Measurements from ENCODE around the gene CDC42EP1. TPM values are rescaled to one million over a fixed set of nuclear protein-coding genes. Genes with fewer than 3 reads are reported as not detected.

CDC42EP1 gene
- total RNA-seq, 1 donor = 35.5 TPM

DNA sequence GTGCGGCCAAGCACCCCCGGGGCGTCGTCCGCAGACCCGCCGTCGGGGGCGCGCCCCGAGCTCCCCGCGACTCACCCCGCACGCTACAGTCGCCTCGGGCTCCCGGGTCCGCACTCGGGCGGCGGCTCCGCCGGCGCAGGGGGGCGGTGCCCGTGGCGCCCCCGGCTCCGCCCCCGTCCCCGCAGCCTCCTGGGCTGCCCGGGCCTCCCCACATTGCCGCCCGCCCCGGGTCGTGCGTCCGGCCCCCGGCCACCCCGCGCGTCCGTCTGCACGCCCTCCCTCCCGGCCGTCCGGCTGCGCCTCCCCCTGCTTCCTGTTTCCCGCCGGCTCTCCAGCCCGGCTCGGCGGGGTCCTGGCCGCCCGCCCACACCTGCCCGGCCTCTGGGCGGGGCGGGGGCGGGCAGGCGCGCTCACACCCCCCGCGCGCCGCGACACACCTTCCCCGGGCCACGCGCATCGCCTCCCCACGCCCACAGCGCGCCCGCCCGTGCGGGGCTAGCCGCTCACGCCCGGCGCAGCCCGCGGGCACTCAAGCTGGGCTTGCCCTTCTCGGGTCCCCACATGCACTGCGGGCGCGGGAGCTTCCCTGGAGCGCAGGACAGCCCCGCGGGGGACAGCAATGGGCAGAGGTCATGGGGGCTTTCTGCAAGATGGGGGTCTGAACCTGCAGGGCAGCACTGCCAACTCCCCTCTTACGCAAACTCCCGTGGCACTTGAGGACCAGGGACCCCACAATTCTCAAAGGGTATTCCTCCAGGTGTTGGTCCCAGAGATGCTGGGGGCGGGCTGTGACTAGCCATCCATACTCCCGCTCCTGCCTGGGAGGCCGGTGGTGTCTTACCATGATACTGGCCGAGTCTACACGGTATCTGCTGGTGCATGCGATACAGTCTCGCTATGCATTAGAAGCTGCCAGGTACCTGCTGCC lies 40.7 kb upstream of the CDC42EP1 start, which contains the start of gene CARD10:
TSS of gene CARD10 (minus strand) at position 148 of the 928 bp plus-strand sequence. CDS start 215 bp downstream, outside the sequence.
- peak within 1 kb of the TSS; percentile 81 for H3K4me3 ChIP-seq (ENCODE audit: insufficient read depth, low read length)
- peak within 1 kb of the TSS; percentile 70 for H2AFZ ChIP-seq (ENCODE audit: low read length)
- DNase-seq (ENCODE audit: insufficient read length, low spot score, missing footprints) = peak; percentile 95
- H3K79me2 ChIP-seq (ENCODE audit: insufficient read depth, low read length) = peaks cover 18% of the 10 kb centered on the region
- no peaks in the 10 kb centered on the region for H3K27me3 ChIP-seq (ENCODE audit: insufficient read depth, low read length)
- H3K27ac ChIP-seq (ENCODE audit: low read depth, low read length) = peak within 1 kb of the TSS; percentile 41
- TF ChIP-seq CTCF (IDR thresholded peaks at IDR 0.05; ENCODE audit: extremely low read depth, low read depth, low read length) = no peak
- H3K4me2 ChIP-seq (ENCODE audit: insufficient read depth, low read length) = peak within 1 kb of the TSS; percentile 87
- no peaks in the 10 kb centered on the region for H3K9me3 ChIP-seq (ENCODE audit: low read depth, low read length)
- peaks cover 4% of the 10 kb centered on the region for H4K20me1 ChIP-seq (ENCODE audit: insufficient read depth, low read length)
- peaks cover 20% of the 10 kb centered on the region for H3K36me3 ChIP-seq (ENCODE audit: insufficient read depth, low read length)
- H3K4me1 ChIP-seq (ENCODE audit: insufficient read depth, low read length) = peaks cover 6% of the 10 kb centered on the region

GRCh38 chr22:37520776-37521191 lies 39.5 kb upstream of the CDC42EP1 start:
- TF ChIP-seq CTCF (IDR thresholded peaks at IDR 0.05; ENCODE audit: extremely low read depth, low read depth, low read length) = no peak
- Histone ChIP-seq H3K27ac (ENCODE audit: low read depth, low read length) (no peak overlapping the region), H3K36me3 (ENCODE audit: insufficient read depth, low read length) (peaks cover 9% of the 10 kb centered on the region), H3K4me2 (ENCODE audit: insufficient read depth, low read length) (no peak overlapping the region), H3K9me3 (ENCODE audit: low read depth, low read length) (no peaks in the 10 kb centered on the region), H3K79me2 (ENCODE audit: insufficient read depth, low read length) (peaks cover 18% of the 10 kb centered on the region), H3K4me1 (ENCODE audit: insufficient read depth, low read length) (peaks cover 18% of the 10 kb centered on the region), H3K27me3 (ENCODE audit: insufficient read depth, low read length) (no peaks in the 10 kb centered on the region), H2AFZ (ENCODE audit: low read length) (no peak overlapping the region), H3K4me3 (ENCODE audit: insufficient read depth, low read length) (no peak overlapping the region), H4K20me1 (ENCODE audit: insufficient read depth, low read length) (no peaks in the 10 kb centered on the region)
- DNase-seq (ENCODE audit: insufficient read length, low spot score, missing footprints) = peak; percentile 82

GRCh38 chr22:37521236-37521739 lies 39.0 kb upstream of the CDC42EP1 start:
- H3K9me3 ChIP-seq (ENCODE audit: low read depth, low read length) = no peaks in the 10 kb centered on the region
- H3K4me3 ChIP-seq (ENCODE audit: insufficient read depth, low read length) = no peak overlapping the region
- H3K27me3 ChIP-seq (ENCODE audit: insufficient read depth, low read length) = no peaks in the 10 kb centered on the region
- no peaks in the 10 kb centered on the region for H4K20me1 ChIP-seq (ENCODE audit: insufficient read depth, low read length)
- no peak for TF ChIP-seq CTCF (IDR thresholded peaks at IDR 0.05; ENCODE audit: extremely low read depth, low read depth, low read length)
- peak; percentile 31 for DNase-seq (ENCODE audit: insufficient read length, low spot score, missing footprints)
- H3K79me2 ChIP-seq (ENCODE audit: insufficient read depth, low read length) = peaks cover 18% of the 10 kb centered on the region
- no peak overlapping the region for H3K4me2 ChIP-seq (ENCODE audit: insufficient read depth, low read length)
- peaks cover 5% of the 10 kb centered on the region for H3K36me3 ChIP-seq (ENCODE audit: insufficient read depth, low read length)
- no peak overlapping the region for H3K27ac ChIP-seq (ENCODE audit: low read depth, low read length)
- H2AFZ ChIP-seq (ENCODE audit: low read length) = no peak overlapping the region
- H3K4me1 ChIP-seq (ENCODE audit: insufficient read depth, low read length) = peaks cover 23% of the 10 kb centered on the region

DNA sequence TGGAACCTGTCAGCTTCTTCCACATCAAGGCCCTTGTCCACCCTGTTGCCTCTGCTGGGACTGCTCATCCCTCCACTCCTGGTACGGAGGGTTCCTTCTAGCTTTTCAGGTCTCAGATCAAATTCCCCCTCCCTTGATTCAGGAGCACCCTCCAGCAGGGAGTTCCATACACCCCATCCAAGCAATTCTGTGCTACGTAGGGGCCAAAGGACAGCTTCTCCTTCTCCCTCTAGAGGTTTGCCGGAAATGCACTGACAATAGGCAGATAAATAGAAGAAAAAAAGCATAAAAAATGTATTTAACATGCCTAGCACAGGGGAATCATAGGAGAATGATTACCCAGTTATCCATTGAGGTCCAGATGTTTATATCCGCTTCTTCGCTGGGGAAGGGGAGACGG lies 37.8 kb upstream of the CDC42EP1 start:
- Histone ChIP-seq H3K27ac (ENCODE audit: low read depth, low read length) (no peak overlapping the region), H3K36me3 (ENCODE audit: insufficient read depth, low read length) (no peaks in the 10 kb centered on the region), H3K27me3 (ENCODE audit: insufficient read depth, low read length) (no peaks in the 10 kb centered on the region), H3K9me3 (ENCODE audit: low read depth, low read length) (no peaks in the 10 kb centered on the region), H3K4me2 (ENCODE audit: insufficient read depth, low read length) (no peak overlapping the region), H3K4me1 (ENCODE audit: insufficient read depth, low read length) (peaks cover 34% of the 10 kb centered on the region), H4K20me1 (ENCODE audit: insufficient read depth, low read length) (no peaks in the 10 kb centered on the region), H2AFZ (ENCODE audit: low read length) (no peak overlapping the region), H3K4me3 (ENCODE audit: insufficient read depth, low read length) (no peak overlapping the region), H3K79me2 (ENCODE audit: insufficient read depth, low read length) (peaks cover 15% of the 10 kb centered on the region)
- peak; percentile 14 for DNase-seq (ENCODE audit: insufficient read length, low spot score, missing footprints)
- peak; percentile 10 for TF ChIP-seq CTCF (IDR thresholded peaks at IDR 0.05; ENCODE audit: extremely low read depth, low read depth, low read length)
